NCI-H2081 treated with DMSO at 0.1 percent for 48 hours (cell line): ENCODE measurements around the gene PALLD.
"Not testable (repeated sequence)": the region's sequence is repeated elsewhere in the genome, so short reads cannot be mapped to it uniquely, and the experiment has no call there.

Experiments used
- DNase-seq: peaks from one replicate; lab custom pipeline; 2025; lab: John Stamatoyannopoulos, UW

Gene PALLD

GRCh38 chr4:168491563-168491962 lies 5.3 kb upstream of the PALLD start:
- no peak for DNase-seq

GRCh38 chr4:168498251-168498650 lies 1.4 kb downstream of the PALLD start:
- DNase-seq, result no peak

- DNase-seq, result no peak
These were observed 2.4 kb downstream of the PALLD start for GRCh38 chr4:168499241-168499640.

DNA sequence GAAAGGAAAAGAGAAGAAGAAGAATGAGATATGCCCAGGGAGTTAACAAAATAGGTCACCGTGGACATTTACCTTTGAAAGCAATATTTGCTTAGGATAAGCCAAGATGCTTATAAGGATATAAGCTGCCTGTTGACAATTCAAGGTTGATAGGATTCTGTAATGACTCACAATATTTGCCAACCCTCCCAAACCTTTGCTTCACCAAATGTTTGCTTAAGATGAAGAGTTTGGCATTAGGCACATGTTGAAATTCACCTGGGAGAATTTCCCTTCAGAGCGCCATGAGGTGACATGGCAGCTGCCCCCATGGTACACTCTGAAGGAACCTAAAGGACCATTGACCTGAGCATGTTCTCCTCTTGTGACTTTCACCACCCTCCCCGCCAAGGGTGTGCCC lies 4.6 kb downstream of the PALLD start:
- DNase-seq, result no peak

GRCh38 chr4:168502861-168503260 lies 6.0 kb downstream of the PALLD start:
- no peak for DNase-seq

DNA sequence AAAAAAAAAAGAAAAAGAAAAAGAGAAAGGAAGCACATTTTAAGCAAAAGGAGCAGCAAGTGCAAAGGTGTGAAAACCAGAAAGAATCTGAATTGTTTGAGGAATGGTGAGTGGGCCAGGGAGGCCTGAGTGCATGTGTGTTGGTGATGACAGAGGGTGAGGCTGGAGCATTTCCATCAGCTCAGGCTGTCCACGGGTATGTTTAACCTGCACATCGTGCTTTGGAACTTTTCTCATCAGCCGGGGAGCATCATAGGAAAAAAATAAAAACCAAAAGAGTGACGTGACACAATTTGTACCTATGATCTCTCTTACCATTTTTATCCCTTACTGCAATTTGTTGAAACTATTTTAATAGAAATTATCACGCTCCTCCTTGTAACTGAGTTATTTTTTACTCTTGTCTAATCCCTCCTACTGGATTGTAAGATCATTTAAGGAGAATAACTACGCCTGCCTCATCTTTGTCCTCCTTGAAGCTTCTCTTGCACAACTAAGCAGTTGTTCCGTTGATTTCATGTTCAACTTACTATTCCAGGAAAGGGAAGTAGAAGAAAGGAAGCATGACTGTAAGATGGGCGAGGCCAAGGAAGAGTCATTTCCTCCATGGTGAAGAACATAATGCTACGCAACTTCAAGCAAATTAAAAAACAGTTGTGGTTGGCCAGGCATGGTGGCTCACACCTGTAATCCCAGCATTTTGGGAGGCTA lies 7.0 kb downstream of the PALLD start:
- DNase-seq, result no peak

DNA sequence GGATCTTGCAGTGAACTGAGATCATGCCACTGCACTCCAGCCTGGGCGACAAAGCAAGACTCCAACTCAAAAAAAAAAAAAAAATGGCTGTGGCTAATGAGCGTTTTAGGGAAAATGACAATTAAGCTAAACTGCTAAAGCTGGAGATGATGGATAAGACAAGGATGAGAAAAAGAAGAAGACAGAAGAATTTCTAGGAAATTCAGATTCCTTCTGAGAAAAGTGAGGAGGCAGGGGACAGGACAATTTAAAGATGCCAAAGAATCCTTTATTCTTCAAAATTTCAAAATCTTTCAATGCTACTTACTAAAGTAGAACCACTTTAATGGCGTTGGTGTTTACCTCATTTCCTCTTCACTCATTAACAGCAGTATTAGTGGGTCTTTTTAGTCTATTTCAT lies 7.7 kb downstream of the PALLD start:
- no peak for DNase-seq

GRCh38 chr4:168506014-168506413 lies 9.2 kb downstream of the PALLD start:
- no peak for DNase-seq

DNA sequence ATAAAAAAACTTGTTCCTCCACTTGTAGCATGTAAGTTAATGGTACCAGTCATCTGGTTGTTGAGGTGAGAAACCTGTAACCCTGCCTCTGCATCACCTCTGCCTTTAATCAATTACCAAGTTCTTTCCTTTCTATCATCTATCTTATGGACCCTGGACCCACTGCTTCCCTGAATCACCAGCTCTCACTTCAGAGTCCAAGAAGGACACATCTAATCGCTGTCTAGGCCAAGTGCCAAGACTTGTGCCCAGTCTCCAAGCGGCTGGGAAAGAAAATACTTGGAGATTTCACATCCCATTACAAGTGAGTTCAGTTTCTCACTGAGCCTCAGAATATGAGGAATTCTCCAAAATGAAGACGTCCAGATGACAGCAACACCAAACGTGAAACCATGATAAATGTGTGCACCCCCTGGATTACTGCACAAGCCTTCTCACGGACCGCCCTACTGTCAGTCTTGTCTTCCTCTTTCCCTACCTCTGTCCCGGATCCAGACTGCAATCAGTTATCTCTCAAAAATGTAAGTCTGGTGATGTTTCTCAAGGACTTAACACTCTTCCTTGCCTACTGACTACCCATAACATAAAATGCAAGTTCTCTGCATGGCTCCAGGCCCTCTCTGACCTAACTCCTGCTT lies 10.4 kb downstream of the PALLD start:
- DNase-seq, result no peak

- no peak for DNase-seq
These were observed 11.8 kb downstream of the PALLD start for GRCh38 chr4:168508683-168509082.

- DNase-seq, result no peak
These were observed 12.9 kb downstream of the PALLD start for GRCh38 chr4:168509786-168510185.

- DNase-seq, result no peak
These were observed 15.1 kb downstream of the PALLD start for GRCh38 chr4:168511780-168512489.

DNA sequence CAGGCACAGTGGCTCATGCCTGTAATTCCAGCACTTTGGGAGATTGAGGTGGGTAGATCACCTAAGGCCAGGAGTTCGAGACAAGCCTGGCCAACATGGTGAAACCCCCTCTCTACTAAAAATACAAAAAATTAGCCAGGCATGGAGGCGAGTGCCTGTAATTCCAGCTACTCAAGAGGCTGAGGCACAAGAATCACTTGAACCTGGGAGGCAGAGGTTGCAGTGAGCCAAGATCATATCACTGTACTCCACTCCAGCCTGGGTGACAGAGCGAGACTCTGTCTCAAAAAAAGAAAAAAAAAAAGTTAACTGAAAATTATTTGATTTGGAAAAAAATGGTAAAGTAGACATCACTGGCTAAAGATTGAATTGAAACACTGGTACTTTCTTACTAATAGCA lies 17.0 kb downstream of the PALLD start:
- DNase-seq, result not testable (repeated sequence)

DNA sequence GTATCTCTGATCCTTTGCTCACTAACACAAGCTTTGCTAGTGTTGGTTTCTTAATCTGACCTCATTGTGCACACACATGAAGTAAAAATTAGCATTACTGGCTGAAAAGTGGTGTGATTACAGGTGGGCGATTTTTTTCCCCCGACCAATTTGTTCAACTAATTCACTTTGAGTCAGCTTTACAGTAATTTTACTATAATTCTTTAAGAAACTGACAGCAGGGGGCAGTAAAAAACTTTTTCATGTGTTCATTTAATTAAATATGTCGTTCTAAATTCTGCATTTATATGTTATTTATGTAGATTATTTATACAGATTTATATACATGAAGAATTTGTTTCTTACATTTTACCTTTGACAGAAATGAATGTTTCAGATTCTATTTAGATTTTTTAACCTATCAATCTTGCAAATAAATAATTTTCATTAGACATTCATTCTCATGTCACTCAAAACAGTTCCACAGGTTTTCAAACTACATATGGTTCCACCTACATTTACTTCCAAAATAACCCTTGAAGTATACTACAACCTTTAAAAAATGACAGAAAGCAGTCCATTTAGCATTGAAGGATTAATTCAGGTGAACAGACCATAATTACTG lies 17.5 kb downstream of the PALLD start:
- DNase-seq, result no peak

- DNase-seq, result peak; percentile 33
These were observed 18.6 kb downstream of the PALLD start for GRCh38 chr4:168515222-168516011.

DNA sequence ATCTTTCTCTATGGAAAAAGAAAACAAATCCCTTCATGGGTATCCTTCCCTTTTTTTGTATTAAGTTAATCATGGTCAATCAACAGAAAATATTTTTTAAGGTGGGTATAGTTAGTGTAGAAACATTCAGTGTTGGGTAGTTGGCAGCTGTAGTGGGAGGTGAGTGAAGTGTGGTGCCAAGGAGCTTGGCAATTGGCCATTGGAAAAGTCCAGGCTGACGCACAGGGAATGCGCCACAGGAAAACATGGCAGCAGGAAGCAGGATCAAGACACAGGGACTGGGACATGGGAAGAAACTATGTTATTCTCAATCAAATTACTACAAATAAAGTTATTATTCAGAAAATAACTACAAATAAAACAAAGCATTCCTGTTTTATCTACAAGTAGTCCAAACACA lies 20.0 kb downstream of the PALLD start:
- no peak for DNase-seq

DNA sequence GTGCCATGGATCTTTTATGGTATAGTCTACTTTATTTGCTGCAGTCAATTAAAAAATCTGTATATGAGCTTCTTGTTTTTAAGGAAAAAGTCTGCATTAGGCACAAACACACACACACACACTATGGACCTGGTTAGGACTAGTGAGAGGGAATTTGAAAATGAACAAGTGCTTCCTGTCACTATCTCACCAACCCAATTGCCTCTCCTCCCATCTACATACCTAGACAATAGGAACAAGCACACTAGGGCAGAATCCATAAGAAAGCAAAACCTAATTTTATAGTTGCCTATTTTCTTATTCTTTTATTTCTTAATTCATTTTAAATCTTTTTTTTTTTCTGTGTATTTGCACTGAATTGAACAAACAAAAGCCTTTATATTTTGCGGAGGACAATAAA lies 22.7 kb downstream of the PALLD start:
- no peak for DNase-seq

GRCh38 chr4:168521721-168522120 lies 24.9 kb downstream of the PALLD start:
- no peak for DNase-seq

- no peak for DNase-seq
These were observed 25.5 kb downstream of the PALLD start for GRCh38 chr4:168522356-168522755.

- DNase-seq, result no peak
These were observed 26.1 kb downstream of the PALLD start for GRCh38 chr4:168522829-168523489.

DNA sequence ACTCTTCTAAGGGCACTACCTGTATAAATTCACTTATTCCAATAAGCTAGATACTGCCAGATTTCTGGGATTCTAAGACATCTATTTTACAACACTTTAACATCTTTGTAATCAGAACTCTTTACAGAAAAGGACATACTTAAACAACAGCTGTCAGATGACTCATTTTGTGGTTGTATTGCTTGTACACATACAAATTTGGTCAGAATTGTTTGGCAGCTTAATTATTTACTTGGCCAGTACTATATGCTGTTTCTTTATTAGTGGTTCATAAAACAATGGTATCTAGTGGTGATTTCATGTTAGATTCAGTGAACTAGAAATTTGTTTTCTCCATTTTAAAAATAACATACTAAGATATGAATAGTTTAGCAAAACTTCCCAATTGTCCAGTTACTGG lies 27.2 kb downstream of the PALLD start:
- DNase-seq, result no peak

- no peak for DNase-seq
These were observed 28.0 kb downstream of the PALLD start for GRCh38 chr4:168524897-168525296.
